ENCODE data around the gene CHD1.
"Not testable (repeated sequence)": the region's sequence is repeated elsewhere in the genome, so short reads cannot be mapped to it uniquely, and the experiment has no call there.

Gene CHD1

GRCh38 chr5:98955888-98956287 is 27.1 kb upstream of the CHD1 start:
- not testable (repeated sequence) for H3K9me3 ChIP-seq (ENCODE audit: low read length); H3K4me1 ChIP-seq (ENCODE audit: insufficient read depth, low read length); H3K36me3 ChIP-seq (ENCODE audit: insufficient read depth, low read length); H3K27me3 ChIP-seq (ENCODE audit: insufficient read depth, low read length); H3K4me3 ChIP-seq (ENCODE audit: low read length); H2AFZ ChIP-seq (ENCODE audit: low read depth, low read length)

GRCh38 chr5:98955471-98955870 is 26.7 kb upstream of the CHD1 start:
- H2AFZ ChIP-seq (ENCODE audit: low read depth, low read length); H3K9me3 ChIP-seq (ENCODE audit: low read length); H3K27me3 ChIP-seq (ENCODE audit: insufficient read depth, low read length); H3K4me1 ChIP-seq (ENCODE audit: insufficient read depth, low read length); H3K36me3 ChIP-seq (ENCODE audit: insufficient read depth, low read length); H3K4me3 ChIP-seq (ENCODE audit: low read length): not testable (repeated sequence)

GRCh38 chr5:98954392-98955028 is 25.7 kb upstream of the CHD1 start:
- Histone ChIP-seq H3K36me3 (ENCODE audit: insufficient read depth, low read length) (no peaks in the 10 kb centered on the region), H3K4me3 (ENCODE audit: low read length) (no peak overlapping the region), H3K9me3 (ENCODE audit: low read length) (no peaks in the 10 kb centered on the region), H2AFZ (ENCODE audit: low read depth, low read length) (no peak overlapping the region), H3K4me1 (ENCODE audit: insufficient read depth, low read length) (no peaks in the 10 kb centered on the region), H3K27me3 (ENCODE audit: insufficient read depth, low read length) (no peaks in the 10 kb centered on the region)

- Histone ChIP-seq H3K4me1 (ENCODE audit: insufficient read depth, low read length) (peaks cover 40% of the 10 kb centered on the region), H3K4me3 (ENCODE audit: low read length) (no peak overlapping the region), H3K9me3 (ENCODE audit: low read length) (no peaks in the 10 kb centered on the region), H3K27me3 (ENCODE audit: insufficient read depth, low read length) (no peaks in the 10 kb centered on the region), H3K36me3 (ENCODE audit: insufficient read depth, low read length) (no peaks in the 10 kb centered on the region), H2AFZ (ENCODE audit: low read depth, low read length) (no peak overlapping the region)
Measured at GRCh38 chr5:98942847-98943246, 14.0 kb upstream of the CHD1 start.

GRCh38 chr5:98941131-98941883 is 12.5 kb upstream of the CHD1 start:
- Histone ChIP-seq H2AFZ (ENCODE audit: low read depth, low read length) (no peak overlapping the region), H3K9me3 (ENCODE audit: low read length) (no peaks in the 10 kb centered on the region), H3K36me3 (ENCODE audit: insufficient read depth, low read length) (no peaks in the 10 kb centered on the region), H3K4me3 (ENCODE audit: low read length) (no peak overlapping the region), H3K27me3 (ENCODE audit: insufficient read depth, low read length) (no peaks in the 10 kb centered on the region), H3K4me1 (ENCODE audit: insufficient read depth, low read length) (peaks cover 56% of the 10 kb centered on the region)

- no peak overlapping the region for H2AFZ ChIP-seq (ENCODE audit: low read depth, low read length)
- no peak overlapping the region for H3K4me3 ChIP-seq (ENCODE audit: low read length)
- peaks cover 59% of the 10 kb centered on the region for H3K4me1 ChIP-seq (ENCODE audit: insufficient read depth, low read length)
- no peaks in the 10 kb centered on the region for H3K9me3 ChIP-seq (ENCODE audit: low read length)
- no peaks in the 10 kb centered on the region for H3K27me3 ChIP-seq (ENCODE audit: insufficient read depth, low read length)
- no peaks in the 10 kb centered on the region for H3K36me3 ChIP-seq (ENCODE audit: insufficient read depth, low read length)
Measured at GRCh38 chr5:98940581-98940980, 11.8 kb upstream of the CHD1 start.

- H3K9me3 ChIP-seq (ENCODE audit: low read length), result no peaks in the 10 kb centered on the region
- no peak overlapping the region for H2AFZ ChIP-seq (ENCODE audit: low read depth, low read length)
- H3K4me1 ChIP-seq (ENCODE audit: insufficient read depth, low read length), result peaks cover 78% of the 10 kb centered on the region
- no peaks in the 10 kb centered on the region for H3K27me3 ChIP-seq (ENCODE audit: insufficient read depth, low read length)
- H3K4me3 ChIP-seq (ENCODE audit: low read length), result no peak overlapping the region
- no peaks in the 10 kb centered on the region for H3K36me3 ChIP-seq (ENCODE audit: insufficient read depth, low read length)
Measured at GRCh38 chr5:98938464-98938863, 9.7 kb upstream of the CHD1 start.

GRCh38 chr5:98936948-98937715 is 8.3 kb upstream of the CHD1 start:
- no peaks in the 10 kb centered on the region for H3K27me3 ChIP-seq (ENCODE audit: insufficient read depth, low read length)

GRCh38 chr5:98935206-98935605 is 6.4 kb upstream of the CHD1 start:
- H2AFZ ChIP-seq (ENCODE audit: low read depth, low read length), result no peak overlapping the region
- H3K4me1 ChIP-seq (ENCODE audit: insufficient read depth, low read length), result peaks cover 86% of the 10 kb centered on the region
- no peak overlapping the region for H3K4me3 ChIP-seq (ENCODE audit: low read length)
- H3K27me3 ChIP-seq (ENCODE audit: insufficient read depth, low read length), result no peaks in the 10 kb centered on the region
- H3K36me3 ChIP-seq (ENCODE audit: insufficient read depth, low read length), result peaks cover 3% of the 10 kb centered on the region
- no peaks in the 10 kb centered on the region for H3K9me3 ChIP-seq (ENCODE audit: low read length)

More at GRCh38 chr5:98936948-98937715, 8.3 kb upstream of the CHD1 start:
- Histone ChIP-seq H3K4me3 (ENCODE audit: low read length) (no peak overlapping the region), H3K4me1 (ENCODE audit: insufficient read depth, low read length) (peaks cover 87% of the 10 kb centered on the region), H3K36me3 (ENCODE audit: insufficient read depth, low read length) (no peaks in the 10 kb centered on the region), H3K9me3 (ENCODE audit: low read length) (no peaks in the 10 kb centered on the region), H2AFZ (ENCODE audit: low read depth, low read length) (no peak overlapping the region)

- Histone ChIP-seq H3K9me3 (ENCODE audit: low read length) (no peaks in the 10 kb centered on the region), H3K27me3 (ENCODE audit: insufficient read depth, low read length) (no peaks in the 10 kb centered on the region), H3K4me1 (ENCODE audit: insufficient read depth, low read length) (peaks cover 81% of the 10 kb centered on the region), H2AFZ (ENCODE audit: low read depth, low read length) (no peak overlapping the region), H3K36me3 (ENCODE audit: insufficient read depth, low read length) (peaks cover 3% of the 10 kb centered on the region), H3K4me3 (ENCODE audit: low read length) (no peak overlapping the region)
Measured at GRCh38 chr5:98934546-98934945, 5.7 kb upstream of the CHD1 start.

GRCh38 chr5:98933445-98934072 is 4.8 kb upstream of the CHD1 start:
- Histone ChIP-seq H3K4me3 (ENCODE audit: low read length) (no peak overlapping the region), H3K4me1 (ENCODE audit: insufficient read depth, low read length) (peaks cover 71% of the 10 kb centered on the region), H3K27me3 (ENCODE audit: insufficient read depth, low read length) (no peaks in the 10 kb centered on the region), H3K9me3 (ENCODE audit: low read length) (no peaks in the 10 kb centered on the region), H2AFZ (ENCODE audit: low read depth, low read length) (no peak overlapping the region), H3K36me3 (ENCODE audit: insufficient read depth, low read length) (peaks cover 3% of the 10 kb centered on the region)

GRCh38 chr5:98930972-98931762 is 2.4 kb upstream of the CHD1 start:
- H3K4me3 ChIP-seq (ENCODE audit: low read length), result peak overlapping the region; percentile 97
- H2AFZ ChIP-seq (ENCODE audit: low read depth, low read length), result no peak overlapping the region
- no peaks in the 10 kb centered on the region for H3K27me3 ChIP-seq (ENCODE audit: insufficient read depth, low read length)
- peaks cover 54% of the 10 kb centered on the region for H3K4me1 ChIP-seq (ENCODE audit: insufficient read depth, low read length)
- H3K9me3 ChIP-seq (ENCODE audit: low read length), result no peaks in the 10 kb centered on the region
- peaks cover 4% of the 10 kb centered on the region for H3K36me3 ChIP-seq (ENCODE audit: insufficient read depth, low read length)
